Sigmoid colon (tissue), 4 donors: Measurements from ENCODE around the gene RRP1.

Experiments used
- EP300 ChIP-seq, 4 donors: sonication (generic); formaldehyde crosslinking; IDR thresholded peaks; one replicate each; pipeline ENCODE4 v1.6.1; 2017; ENCODE audit warnings: antibody characterized with exemption in 4 of 4
- POLR2AphosphoS5 ChIP-seq, 4 donors: sonication (generic); formaldehyde crosslinking; IDR thresholded peaks; one replicate each; pipeline ENCODE4 v1.6.1; 2017; ENCODE audit warnings: antibody characterized with exemption in 4 of 4
- TF ChIP-seq, protein P1 (sequence below), 4 experiments: fragments of 450-650 bp in 3 of 4; fragments of 200-600 bp in 1 of 4; IDR thresholded peaks; one replicate each; pipeline ENCODE4 v1.5.1; 2016 to 2019; ENCODE audit warnings: antibody characterized with exemption in 4 of 4, mild to moderate bottlenecking in 3 of 4, moderate library complexity in 2 of 4

DNA sequence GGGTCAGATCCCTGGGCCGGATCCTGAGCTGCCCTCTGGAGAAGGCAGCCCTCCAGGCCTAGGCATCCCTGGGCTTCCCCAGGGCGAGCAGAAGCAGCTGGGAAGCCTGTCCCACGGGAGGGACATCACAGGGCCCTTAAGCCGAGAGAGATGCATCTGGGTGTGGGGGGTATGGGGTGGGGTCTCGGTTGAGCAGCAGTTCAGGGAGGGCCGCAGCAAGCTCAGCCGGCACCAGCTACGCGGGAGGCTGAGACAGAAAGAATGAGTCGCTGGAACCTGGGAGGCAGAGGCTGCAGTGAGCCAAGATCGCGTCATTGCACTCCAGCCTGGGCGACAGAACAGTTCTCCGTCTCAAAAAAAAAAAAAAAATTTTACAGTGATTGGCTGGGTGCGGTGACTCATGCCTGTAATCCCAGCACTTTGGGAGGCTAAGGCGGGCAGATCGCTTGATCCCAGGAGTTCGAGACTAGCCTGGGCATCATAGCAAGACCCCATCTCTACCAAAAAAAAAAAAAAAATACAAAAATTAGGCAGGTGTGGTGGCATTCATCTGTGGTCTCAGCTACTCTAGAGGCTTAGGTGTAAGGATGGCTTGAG is 37.7 kb downstream of the RRP1 start:
- TF ChIP-seq POLR2AphosphoS5 (IDR thresholded peaks at IDR 0.05) (no peak), EP300 (IDR thresholded peaks at IDR 0.05) (no peak)
- TF ChIP-seq, protein P1, sequence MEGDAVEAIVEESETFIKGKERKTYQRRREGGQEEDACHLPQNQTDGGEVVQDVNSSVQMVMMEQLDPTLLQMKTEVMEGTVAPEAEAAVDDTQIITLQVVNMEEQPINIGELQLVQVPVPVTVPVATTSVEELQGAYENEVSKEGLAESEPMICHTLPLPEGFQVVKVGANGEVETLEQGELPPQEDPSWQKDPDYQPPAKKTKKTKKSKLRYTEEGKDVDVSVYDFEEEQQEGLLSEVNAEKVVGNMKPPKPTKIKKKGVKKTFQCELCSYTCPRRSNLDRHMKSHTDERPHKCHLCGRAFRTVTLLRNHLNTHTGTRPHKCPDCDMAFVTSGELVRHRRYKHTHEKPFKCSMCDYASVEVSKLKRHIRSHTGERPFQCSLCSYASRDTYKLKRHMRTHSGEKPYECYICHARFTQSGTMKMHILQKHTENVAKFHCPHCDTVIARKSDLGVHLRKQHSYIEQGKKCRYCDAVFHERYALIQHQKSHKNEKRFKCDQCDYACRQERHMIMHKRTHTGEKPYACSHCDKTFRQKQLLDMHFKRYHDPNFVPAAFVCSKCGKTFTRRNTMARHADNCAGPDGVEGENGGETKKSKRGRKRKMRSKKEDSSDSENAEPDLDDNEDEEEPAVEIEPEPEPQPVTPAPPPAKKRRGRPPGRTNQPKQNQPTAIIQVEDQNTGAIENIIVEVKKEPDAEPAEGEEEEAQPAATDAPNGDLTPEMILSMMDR (IDR thresholded peaks at IDR 0.05) = no peak
